Mammary epithelial cell (primary cell): ENCODE data around the gene IGSF21.

Source experiments
- CTCF ChIP-seq, 2 donors: IDR thresholded peaks in 1 of 2; conservative IDR thresholded peaks in 1 of 2; 2 replicates each; pipeline ENCODE4 v1.5.1; 2011 to 2012; ENCODE audit warnings: inconsistent platforms in 2 of 2, low read length in 2 of 2, mild to moderate bottlenecking in 2 of 2, control low read depth in 1 of 2, low read depth in 1 of 2; ENCODE audit not compliant: insufficient read depth in 1 of 2; ENCODE audit errors: extremely low read depth in 1 of 2
- EZH2 ChIP-seq: IDR thresholded peaks from 2 replicates; pipeline ENCODE4 v1.6.1; 2012; ENCODE audit warnings: low read length, inconsistent platforms, borderline replicate concordance

DNA sequence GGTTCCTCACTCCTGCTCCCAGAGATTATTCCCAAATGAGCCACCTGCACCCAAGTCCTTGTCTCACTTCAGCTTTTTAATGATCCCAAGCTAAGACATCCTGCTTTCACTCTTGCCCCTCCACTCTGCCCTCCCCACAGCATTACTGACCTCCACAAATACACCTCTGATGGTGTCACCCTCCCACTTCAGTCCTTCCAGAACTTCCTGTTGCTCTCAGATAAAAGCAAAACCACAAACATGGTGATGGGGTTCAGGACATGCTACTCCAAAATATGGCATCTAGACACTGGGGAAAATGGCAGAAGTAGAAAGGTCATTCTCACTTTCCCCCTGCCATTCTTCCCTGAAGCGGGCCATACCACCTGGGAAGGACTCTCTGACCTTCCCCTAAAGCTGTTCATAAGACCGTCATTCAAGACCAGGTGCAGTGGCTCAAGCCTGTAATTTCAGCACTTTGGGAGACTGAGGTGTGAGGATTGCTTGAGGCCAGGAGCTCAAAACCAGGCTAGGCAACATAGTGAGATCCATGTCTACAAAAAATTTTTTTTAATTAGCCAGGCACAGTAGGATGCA lies 307.4 kb downstream of the IGSF21 start:
- TF ChIP-seq CTCF (conservative IDR thresholded peaks at IDR 0.05 in 1 of 2, IDR thresholded peaks at IDR 0.05 in 1 of 2; ENCODE audit: extremely low read depth in 1 of 2, insufficient read depth in 1 of 2, low read depth in 1 of 2, low read length in 2 of 2) (no peak), EZH2 (no peak)
